NB4 (cell line): ENCODE measurements around the gene PEMT.

Experiments used
- MYC ChIP-seq: IDR thresholded peaks from 2 replicates; pipeline ENCODE4 v1.6.1; 2011; ENCODE audit warnings: low read depth, low read length
- POLR2A ChIP-seq: IDR thresholded peaks from 2 replicates; pipeline ENCODE4 v1.6.1; 2011; ENCODE audit warnings: mild to moderate bottlenecking; ENCODE audit not compliant: insufficient read length; ENCODE audit errors: extremely low read depth
- TF ChIP-seq, protein P1 (sequence below): IDR thresholded peaks from one replicate; pipeline ENCODE4 v1.5.1; 2012; ENCODE audit warnings: low read depth, low read length

DNA sequence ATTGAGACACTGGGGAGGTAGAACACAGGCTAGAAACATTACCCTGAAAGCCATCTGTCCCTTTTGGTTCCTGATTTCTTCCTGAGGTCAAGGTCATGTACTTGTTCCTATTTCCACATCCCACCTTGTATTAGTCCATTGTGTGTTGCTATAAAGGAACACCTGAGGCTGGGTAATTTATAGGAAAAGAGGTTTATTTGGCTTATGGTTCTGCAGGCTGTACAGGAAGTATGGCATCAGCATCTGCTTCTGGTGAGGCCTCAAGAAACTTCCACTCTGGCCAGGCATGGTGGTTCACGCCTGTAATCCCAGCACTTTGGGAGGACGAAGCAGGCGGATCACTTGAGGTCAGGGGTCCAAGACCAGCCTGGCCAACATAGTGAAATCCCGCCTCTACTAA lies 122.2 kb downstream of the PEMT start:
- TF ChIP-seq, protein P1, sequence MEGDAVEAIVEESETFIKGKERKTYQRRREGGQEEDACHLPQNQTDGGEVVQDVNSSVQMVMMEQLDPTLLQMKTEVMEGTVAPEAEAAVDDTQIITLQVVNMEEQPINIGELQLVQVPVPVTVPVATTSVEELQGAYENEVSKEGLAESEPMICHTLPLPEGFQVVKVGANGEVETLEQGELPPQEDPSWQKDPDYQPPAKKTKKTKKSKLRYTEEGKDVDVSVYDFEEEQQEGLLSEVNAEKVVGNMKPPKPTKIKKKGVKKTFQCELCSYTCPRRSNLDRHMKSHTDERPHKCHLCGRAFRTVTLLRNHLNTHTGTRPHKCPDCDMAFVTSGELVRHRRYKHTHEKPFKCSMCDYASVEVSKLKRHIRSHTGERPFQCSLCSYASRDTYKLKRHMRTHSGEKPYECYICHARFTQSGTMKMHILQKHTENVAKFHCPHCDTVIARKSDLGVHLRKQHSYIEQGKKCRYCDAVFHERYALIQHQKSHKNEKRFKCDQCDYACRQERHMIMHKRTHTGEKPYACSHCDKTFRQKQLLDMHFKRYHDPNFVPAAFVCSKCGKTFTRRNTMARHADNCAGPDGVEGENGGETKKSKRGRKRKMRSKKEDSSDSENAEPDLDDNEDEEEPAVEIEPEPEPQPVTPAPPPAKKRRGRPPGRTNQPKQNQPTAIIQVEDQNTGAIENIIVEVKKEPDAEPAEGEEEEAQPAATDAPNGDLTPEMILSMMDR, result no peak
- TF ChIP-seq POLR2A, result no peak
- no peak for TF ChIP-seq MYC
